ENCODE data around the gene ELP6. TPM values are rescaled to one million over a fixed set of nuclear protein-coding genes. Genes with fewer than 3 reads are reported as not detected.

ELP6 gene
- total and polyA plus RNA-seq, 2 experiments from 2014 or later, result 33.7 to 41.6 TPM

- no peak overlapping the region for H3K4me3 ChIP-seq
- H3K79me2 ChIP-seq (replicated peaks; ENCODE audit: insufficient read depth), result no peaks in the 10 kb centered on the region
- Mint-ChIP-seq H3K4me3 (no peak overlapping the region), H3K36me3 (ENCODE audit: low read depth) (no peaks in the 10 kb centered on the region), H3K27me3 (ENCODE audit: insufficient read depth, low read depth, poor library complexity) (peaks cover 2% of the 10 kb centered on the region), H3K27ac (no peak overlapping the region), H3K9me3 (peaks cover 11% of the 10 kb centered on the region; the same call in 2 of the 3 replicates), H3K4me1 (no peaks in the 10 kb centered on the region; the same call in 1 of the 3 replicates)
- TF ChIP-seq STAT1 (IDR thresholded peaks at IDR 0.05; ENCODE audit: unreplicated experiment) (no peak), JUNB (IDR thresholded peaks at IDR 0.05; ENCODE audit: unreplicated experiment) (no peak), NANOG (IDR thresholded peaks at IDR 0.05; ENCODE audit: borderline replicate concordance) (no peak), ETS1 (IDR thresholded peaks at IDR 0.05) (no peak), EZH2phosphoT487 (IDR thresholded peaks at IDR 0.05; ENCODE audit: unreplicated experiment) (no peak), ZNF331 (CRISPR knock-in tag; IDR thresholded peaks at IDR 0.05; ENCODE audit: low read depth) (no peak), ZNF462 (CRISPR knock-in tag; IDR thresholded peaks at IDR 0.05) (no peak), REST (IDR thresholded peaks at IDR 0.05; ENCODE audit: unreplicated experiment) (no peak), EZH2 (IDR thresholded peaks at IDR 0.05; ENCODE audit: low read depth, unreplicated experiment) (no peak), ZNF114 (CRISPR knock-in tag; IDR thresholded peaks at IDR 0.05) (no peak), POLR2AphosphoS5 (IDR thresholded peaks at IDR 0.05; ENCODE audit: low read depth) (no peak), CTCF (conservative IDR thresholded peaks at IDR 0.05; ENCODE audit: low read depth in 2 of 2) (no peak)
- DNase-seq (ENCODE audit: low spot score), result no peak
- no peaks in the 10 kb centered on the region for H3K27me3 ChIP-seq (ENCODE audit: insufficient read depth)
- no peak overlapping the region for H3K27ac ChIP-seq (ENCODE audit: low read depth)
- no peaks in the 10 kb centered on the region for H3K36me3 ChIP-seq (ENCODE audit: insufficient read depth)
- H3K9me2 ChIP-seq (ENCODE audit: insufficient read depth), result no peaks in the 10 kb centered on the region
- no peak overlapping the region for H2AFZ ChIP-seq
- H4K20me1 ChIP-seq (replicated peaks; ENCODE audit: insufficient read depth), result no peaks in the 10 kb centered on the region
- ATAC-seq, result no peak
- no peak overlapping the region for H3K4me2 ChIP-seq
- H3K4me1 ChIP-seq (ENCODE audit: insufficient read depth), result no peaks in the 10 kb centered on the region
- no peaks in the 10 kb centered on the region for H3F3A ChIP-seq (replicated peaks; ENCODE audit: low read depth)
These were observed 20.5 kb upstream of the ELP6 start for GRCh38 chr3:47533996-47534454.

Data from GM23338 (cell line).